ENCODE data around the gene SUCLG2. TPM values are rescaled to one million over a fixed set of nuclear protein-coding genes. Genes with fewer than 3 reads are reported as not detected.
A peak's percentile ranks its signal among the peaks of the same experiment; 100 is the strongest.

The SUCLG2 gene
- total and polyA plus RNA-seq, 10 of the 15 experiments (the other 5 are each of a cell fraction or from before 2014, with no cell fraction given): 17.8 to 50.9 (median 37.2) TPM

- SMC1A ChIA-PET (ENCODE audit: uncharacterized antibody, unreplicated experiment): interaction anchor here (0.9 to 5.9 kb wide), 5 partner anchors 52 to 408 kb away, joined by 3 to 45 read pairs (median 4); no protein-coding TSS in a partner anchor
- Histone ChIP-seq H3K9ac (ENCODE audit: control insufficient read depth, insufficient read depth, low read length) (no peak overlapping the region), H3K27ac (ENCODE audit: control insufficient read depth, insufficient read depth) (no peak overlapping the region), H3K27me3 (replicated peaks in 1 of 2; ENCODE audit: control insufficient read depth in 2 of 2, insufficient read depth in 2 of 2, low read length in 1 of 2) (no peaks in the 10 kb centered on the region), H4K20me1 (ENCODE audit: control insufficient read depth, insufficient read depth) (no peaks in the 10 kb centered on the region), H2AFZ (ENCODE audit: control insufficient read depth, low read depth, low read length) (no peak overlapping the region), H3K36me3 (ENCODE audit: control insufficient read depth in 2 of 2, insufficient read depth in 2 of 2, low read length in 1 of 2) (no peaks in the 10 kb centered on the region), H3K4me1 (ENCODE audit: control insufficient read depth, insufficient read depth, low read length) (no peaks in the 10 kb centered on the region), H3K4me3 (no peak overlapping the region), H3K9me3 (replicated peaks; ENCODE audit: control insufficient read depth, insufficient read depth, low read length) (peaks cover 5% of the 10 kb centered on the region; the same call in 2 of the 3 replicates), H3K79me2 (ENCODE audit: control insufficient read depth, insufficient read depth, low read length) (no peaks in the 10 kb centered on the region), H3K4me2 (ENCODE audit: control insufficient read depth, insufficient read depth) (no peak overlapping the region)
- RAD21 ChIA-PET (ENCODE audit: unreplicated experiment): interaction anchor here (0.8 to 5.0 kb wide), 5 partner anchors 268 to 1494 kb away, joined by 3 to 37 read pairs (median 4); no protein-coding TSS in a partner anchor
- in situ Hi-C loops (cut with MboI) (no loop called here), intact Hi-C loops (cut with micrococcal nuclease; ENCODE audit: unreplicated experiment) (loop anchor here (5.0 to 10.0 kb wide), 4 partner anchors 269 to 1593 kb away; no protein-coding TSS in a partner anchor)
- ATAC-seq (peak; percentile 40; the same call in 1 of the 3 replicates), DNase-seq (ENCODE audit: low read depth, low spot score) (no peak), FAIRE-seq (no peak)
- CTCF ChIA-PET: interaction anchor here (0.7 to 8.4 kb wide), 11 partner anchors 9 to 1494 kb away, joined by 3 to 106 read pairs (median 4); no protein-coding TSS in a partner anchor
- TF ChIP-seq SREBF2 (IDR thresholded peaks at IDR 0.05; ENCODE audit: low read length) (no peak), CHD1 (IDR thresholded peaks at IDR 0.05; ENCODE audit: low read depth, low read length) (no peak), ZNF622 (IDR thresholded peaks at IDR 0.05) (no peak), CTCF (IDR thresholded peaks at IDR 0.05 in 2 of 3, conservative IDR thresholded peaks at IDR 0.05 in 1 of 3; ENCODE audit: control insufficient read depth in 2 of 3, extremely low read depth in 1 of 3, insufficient read depth in 1 of 3, low read depth in 3 of 3, low read length in 3 of 3) (peak; percentile 59 to 64 (median 64)), RAD21 (IDR thresholded peaks at IDR 0.05; ENCODE audit: insufficient read depth, low read depth, low read length) (peak; percentile 91), PAX5 (IDR thresholded peaks at IDR 0.05; ENCODE audit: borderline replicate concordance, low read depth, low read length) (no peak), ZNF24 (IDR thresholded peaks at IDR 0.05) (no peak), FOS (IDR thresholded peaks at IDR 0.05; ENCODE audit: borderline replicate concordance, extremely low read depth, insufficient read length) (no peak), SMC3 (IDR thresholded peaks at IDR 0.05; ENCODE audit: borderline replicate concordance, low read length) (peak; percentile 71; the same call in 1 of the 2 replicates), ZNF384 (IDR thresholded peaks at IDR 0.05; ENCODE audit: borderline replicate concordance, low read depth, low read length) (no peak), ATF7 (IDR thresholded peaks at IDR 0.05; ENCODE audit: low read depth) (no peak), BRCA1 (IDR thresholded peaks at IDR 0.05; ENCODE audit: low read depth, low read length) (no peak), RBBP5 (conservative IDR thresholded peaks at IDR 0.05) (no peak), GABPA (IDR thresholded peaks at IDR 0.05; ENCODE audit: low read depth) (no peak)
- TF ChIP-seq, protein P1, sequence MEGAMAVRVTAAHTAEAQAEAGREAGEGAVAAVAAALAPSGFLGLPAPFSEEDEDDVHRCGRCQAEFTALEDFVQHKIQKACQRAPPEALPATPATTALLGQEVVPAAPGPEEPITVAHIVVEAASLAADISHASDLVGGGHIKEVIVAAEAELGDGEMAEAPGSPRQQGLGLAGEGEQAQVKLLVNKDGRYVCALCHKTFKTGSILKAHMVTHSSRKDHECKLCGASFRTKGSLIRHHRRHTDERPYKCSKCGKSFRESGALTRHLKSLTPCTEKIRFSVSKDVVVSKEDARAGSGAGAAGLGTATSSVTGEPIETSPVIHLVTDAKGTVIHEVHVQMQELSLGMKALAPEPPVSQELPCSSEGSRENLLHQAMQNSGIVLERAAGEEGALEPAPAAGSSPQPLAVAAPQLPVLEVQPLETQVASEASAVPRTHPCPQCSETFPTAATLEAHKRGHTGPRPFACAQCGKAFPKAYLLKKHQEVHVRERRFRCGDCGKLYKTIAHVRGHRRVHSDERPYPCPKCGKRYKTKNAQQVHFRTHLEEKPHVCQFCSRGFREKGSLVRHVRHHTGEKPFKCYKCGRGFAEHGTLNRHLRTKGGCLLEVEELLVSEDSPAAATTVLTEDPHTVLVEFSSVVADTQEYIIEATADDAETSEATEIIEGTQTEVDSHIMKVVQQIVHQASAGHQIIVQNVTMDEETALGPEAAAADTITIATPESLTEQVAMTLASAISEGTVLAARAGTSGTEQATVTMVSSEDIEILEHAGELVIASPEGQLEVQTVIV (IDR thresholded peaks at IDR 0.05; ENCODE audit: borderline replicate concordance, partially characterized antibody): no peak
- TF ChIP-seq, protein P2, sequence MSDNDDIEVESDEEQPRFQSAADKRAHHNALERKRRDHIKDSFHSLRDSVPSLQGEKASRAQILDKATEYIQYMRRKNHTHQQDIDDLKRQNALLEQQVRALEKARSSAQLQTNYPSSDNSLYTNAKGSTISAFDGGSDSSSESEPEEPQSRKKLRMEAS (IDR thresholded peaks at IDR 0.05; ENCODE audit: low read depth, low read length): no peak
- 55% methylated on average over 4 of the region's 4 CpGs for WGBS (ENCODE audit: insufficient coverage, insufficient replicate concordance, low lambda C conversion rate, missing lambda C conversion rate)
- no TSS peak for BruUV-seq (replicated peaks)
- POLR2A ChIA-PET: no interaction called here
Observed at GRCh38 chr3:67381667-67382272, 272.6 kb downstream of the SUCLG2 start.
